H1 (cell line): Measurements from ENCODE around the gene ATP13A3. TPM values are rescaled to one million over a fixed set of nuclear protein-coding genes. Genes with fewer than 3 reads are reported as not detected.

ENCODE experiments used
- CTCF ChIA-PET: fragments of 300-600 bp; sonication (Branson Sonifier 250); formaldehyde crosslinking; loops from one replicate; lab custom pipeline; 2021; ENCODE audit not compliant: partially characterized antibody; lab: Charles Lee
- POLR2A ChIA-PET: fragments of 300-600 bp; sonication (Branson Sonifier 250); formaldehyde crosslinking; loops from one replicate; lab custom pipeline; 2021; ENCODE audit warnings: inconsistent platforms; ENCODE audit not compliant: partially characterized antibody; lab: Charles Lee
- DNase-seq, 2 experiments: peaks; one replicate each; pipeline versions ENCODE4 v3.0.0 to v3.0.0-alpha.2; 2010 to 2022; ENCODE audit warnings: low spot score in 2 of 2, low read depth in 1 of 2, mixed read lengths in 1 of 2
- FAIRE-seq: peaks from 2 replicates; lab custom pipeline; 2011; peaks lifted over from hg19 to GRCh38; lab: Jason Lieb, UNC
- H2AFZ ChIP-seq: 2 replicates; pipeline ENCODE4 v1.8.1; 2012; ENCODE audit warnings: low read length, inconsistent platforms
- H2AK5ac ChIP-seq: 2 replicates; pipeline ENCODE4 v1.6.1; 2013; ENCODE audit warnings: low read depth, low read length
- H2BK120ac ChIP-seq: replicated peaks from 2 replicates; pipeline ENCODE3; 2013; ENCODE audit warnings: low read depth, low read length, inconsistent platforms
- H2BK12ac ChIP-seq: 2 replicates; pipeline ENCODE4 v1.6.1; 2013; ENCODE audit warnings: low read depth, low read length
- H2BK15ac ChIP-seq: 2 replicates; pipeline ENCODE4 v1.6.1; 2013; ENCODE audit warnings: low read length
- H2BK20ac ChIP-seq: 2 replicates; pipeline ENCODE4 v1.6.1; 2013; ENCODE audit warnings: low read length
- H2BK5ac ChIP-seq: 2 replicates; pipeline ENCODE4 v1.6.1; 2013; ENCODE audit warnings: low read depth, low read length
- H3K14ac ChIP-seq: 2 replicates; pipeline ENCODE4 v1.6.1; 2013; ENCODE audit warnings: inconsistent platforms; ENCODE audit not compliant: insufficient read length
- H3K18ac ChIP-seq: 2 replicates; pipeline ENCODE4 v1.6.1; 2013; ENCODE audit warnings: low read length; ENCODE audit errors: extremely low read depth
- H3K23ac ChIP-seq: 2 replicates; pipeline ENCODE4 v1.6.1; 2013; ENCODE audit warnings: inconsistent platforms; ENCODE audit not compliant: insufficient read length
- H3K23me2 ChIP-seq: 2 replicates; pipeline ENCODE4 v1.6.1; 2013; ENCODE audit warnings: low read depth, low read length
- H3K27ac ChIP-seq: 2 replicates; pipeline ENCODE4 v1.6.1; 2011; ENCODE audit warnings: low read depth, low read length, inconsistent platforms
- H3K27me3 ChIP-seq, 4 experiments: replicated peaks in 1 of 4; 1 replicate in 1 of 4; 2 replicates in 3 of 4; pipeline versions ENCODE4 v1.6.1 to v1.8.1; 2011 to 2013; ENCODE audit warnings: low read length in 3 of 4, mild to moderate bottlenecking in 3 of 4, inconsistent platforms in 2 of 4, mixed read lengths in 2 of 4, moderate library complexity in 1 of 4; ENCODE audit not compliant: control insufficient read depth in 3 of 4, insufficient read depth in 3 of 4; ENCODE audit errors: extremely low read depth in 1 of 4
- H3K36me3 ChIP-seq, 4 experiments: 2 replicates each; pipeline versions ENCODE4 v1.6.1 to v1.8.1; 2011 to 2013; ENCODE audit warnings: mild to moderate bottlenecking in 4 of 4, low read length in 3 of 4, moderate library complexity in 2 of 4, control low read depth in 1 of 4, inconsistent platforms in 1 of 4; ENCODE audit not compliant: insufficient read depth in 4 of 4, control insufficient read depth in 2 of 4
- H3K4ac ChIP-seq: replicated peaks from 2 replicates; pipeline ENCODE3; 2013; ENCODE audit warnings: low read length, low read depth, mixed read lengths, inconsistent platforms; ENCODE audit not compliant: insufficient read length
- H3K4me1 ChIP-seq, 4 experiments: replicated peaks in 1 of 4; 1 replicate in 1 of 4; 2 replicates in 3 of 4; pipeline versions ENCODE4 v1.6.1 to v1.8.1; 2011 to 2013; ENCODE audit warnings: low read length in 3 of 4, inconsistent platforms in 2 of 4, mixed read lengths in 1 of 4; ENCODE audit not compliant: insufficient read depth in 4 of 4, control insufficient read depth in 3 of 4
- H3K4me2 ChIP-seq, 2 experiments: 2 replicates each; pipeline versions ENCODE4 v1.6.1 to v1.8.1; 2011 to 2013; ENCODE audit warnings: low read depth in 2 of 2, low read length in 2 of 2, control low read depth in 1 of 2, inconsistent platforms in 1 of 2, mild to moderate bottlenecking in 1 of 2; ENCODE audit not compliant: insufficient read depth in 1 of 2
- H3K4me3 ChIP-seq, 4 experiments: fragments of 200-600, 300-600 bp in 1 of 4; sonication (generic), shearing (Covaris generic), sonication (Bioruptor Twin) in 1 of 4; 2 replicates each; pipeline versions ENCODE4 v1.5.1 to v1.8.1; 2011 to 2016; ENCODE audit warnings: low read length in 4 of 4, low read depth in 3 of 4, control low read depth in 2 of 4, inconsistent platforms in 2 of 4, mild to moderate bottlenecking in 2 of 4, mixed read lengths in 1 of 4, moderate library complexity in 1 of 4; ENCODE audit not compliant: insufficient read depth in 2 of 4; ENCODE audit errors: extremely low read depth in 1 of 4
- H3K56ac ChIP-seq: replicated peaks from 2 replicates; pipeline ENCODE3; 2013; ENCODE audit warnings: low read depth, mild to moderate bottlenecking, mixed read lengths, low read length, inconsistent platforms; ENCODE audit not compliant: insufficient read length
- H3K79me1 ChIP-seq: 2 replicates; pipeline ENCODE4 v1.6.1; 2013; ENCODE audit warnings: low read depth, low read length, control low read depth
- H3K79me2 ChIP-seq, 2 experiments: 2 replicates each; pipeline versions ENCODE4 v1.6.1 to v1.8.1; 2012 to 2013; ENCODE audit warnings: low read length in 2 of 2, mild to moderate bottlenecking in 2 of 2, inconsistent platforms in 1 of 2; ENCODE audit not compliant: insufficient read depth in 2 of 2, control insufficient read depth in 1 of 2
- H3K9ac ChIP-seq, 4 experiments: replicated peaks in 1 of 4; 1 replicate in 1 of 4; 2 replicates in 3 of 4; pipeline versions ENCODE4 v1.6.1 to v1.8.1; 2011 to 2013; ENCODE audit warnings: low read depth in 3 of 4, low read length in 3 of 4, control low read depth in 2 of 4, mild to moderate bottlenecking in 2 of 4, moderate library complexity in 2 of 4, inconsistent platforms in 1 of 4; ENCODE audit errors: extremely low read depth in 1 of 4
- H3K9me3 ChIP-seq, 2 experiments: 2 replicates each; pipeline versions ENCODE4 v1.6.1 to v1.8.1; 2012 to 2013; ENCODE audit warnings: mild to moderate bottlenecking in 2 of 2, moderate library complexity in 2 of 2, control low read depth in 1 of 2, inconsistent platforms in 1 of 2, low read depth in 1 of 2, low read length in 1 of 2, mixed read lengths in 1 of 2; ENCODE audit not compliant: insufficient read depth in 2 of 2
- H4K20me1 ChIP-seq, 2 experiments: replicated peaks in 1 of 2; 2 replicates each; pipeline versions ENCODE3 to v1.8.1; 2011 to 2013; ENCODE audit warnings: inconsistent platforms in 2 of 2, low read length in 2 of 2, mild to moderate bottlenecking in 1 of 2; ENCODE audit not compliant: insufficient read depth in 2 of 2, control insufficient read depth in 1 of 2
- H4K5ac ChIP-seq: 2 replicates; pipeline ENCODE4 v1.6.1; 2013; ENCODE audit warnings: low read length, low read depth, mixed read lengths, inconsistent platforms; ENCODE audit not compliant: insufficient read length
- H4K8ac ChIP-seq: 2 replicates; pipeline ENCODE4 v1.8.0; 2013; ENCODE audit warnings: mild to moderate bottlenecking, moderate library complexity, low read length, inconsistent platforms; ENCODE audit not compliant: insufficient read depth; ENCODE audit errors: extremely low read depth
- H4K91ac ChIP-seq: replicated peaks from 2 replicates; pipeline ENCODE3; 2013; ENCODE audit warnings: low read length, mixed read lengths, inconsistent platforms; ENCODE audit not compliant: insufficient read length
- BRCA1 ChIP-seq: IDR thresholded peaks from 2 replicates; pipeline ENCODE4 v1.6.1; 2012; ENCODE audit warnings: low read depth, low read length, improper control_type of control experiment
- MAFK ChIP-seq: IDR thresholded peaks from 2 replicates; pipeline ENCODE4 v1.6.1; 2012; ENCODE audit warnings: low read depth, mild to moderate bottlenecking, improper control_type of control experiment, low read length
- WGBS, 2 experiments: shearing (Covaris generic) in 1 of 2; methylation state at CpG; one replicate each; pipeline versions ENCODE4 v1.1.6 to v1.1.7; 2013 to 2015; ENCODE audit warnings: low lambda C conversion rate in 2 of 2, mixed read lengths in 2 of 2, inconsistent platforms in 1 of 2, low coverage in 1 of 2, missing lambda C conversion rate in 1 of 2; ENCODE audit not compliant: insufficient replicate concordance in 2 of 2, insufficient coverage in 1 of 2, insufficient read length in 1 of 2; ENCODE audit errors: extremely low coverage in 1 of 2, missing lambda C conversion rate in 1 of 2; 5-methylcytosine and 5-hydroxymethylcytosine counted together
- polyA plus RNA-seq, 7 experiments: library from polyadenylated mRNA; depleted of rRNA in 3 of 7; stranded (reverse) in 5 of 7; unstranded in 2 of 7; fragments of >200 nt in 5 of 7; fragments of 200-250 nt in 2 of 7; gene quantifications; 1 replicate in 5 of 7; 2 replicates in 1 of 7; 4 replicates in 1 of 7; pipeline versions ENCODE4 v1.2.1 to v1.2.3, GENCODE V29; 2011 to 2013; ENCODE audit warnings: missing spikeins in 2 of 7, mixed read lengths in 2 of 7
- total RNA-seq: library from RNA; stranded (reverse); fragmentation: NEBNext Ultra II Directional; extraction: Animal tissue kit (Norgen Biotek cat#: 25700); gene quantifications from 2 replicates; pipeline ENCODE4 v1.2.1, GENCODE V29; 2021

ATP13A3 gene
- total and polyA plus RNA-seq, 2 of the 8 experiments (the other 6 are each of a cell fraction or from before 2014, with no cell fraction given): 18.6 to 92.2 TPM

DNA sequence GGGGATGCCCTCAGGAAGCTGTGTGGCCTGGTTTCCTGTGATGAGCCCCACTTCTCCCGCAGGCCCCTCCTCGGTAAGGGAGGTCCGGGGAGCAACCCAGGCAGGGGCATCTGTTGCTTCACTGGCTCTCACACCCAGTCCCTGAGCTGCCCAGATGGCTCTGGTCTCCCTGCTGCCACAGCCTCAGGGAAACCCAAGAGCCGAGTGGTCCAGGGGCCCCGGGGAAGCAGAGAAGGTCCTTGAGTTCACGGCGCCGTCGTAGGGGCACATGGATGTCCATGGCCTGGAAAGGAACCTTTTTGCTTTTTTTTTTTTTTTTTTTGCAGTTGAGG lies 103.9 kb downstream of the ATP13A3 start:
- no peak overlapping the region for H3K27ac ChIP-seq
- no peak overlapping the region for H2BK20ac ChIP-seq
- H2AFZ ChIP-seq: no peak overlapping the region
- no peak overlapping the region; a peak in 1 of 8 replicates for H3K4me3 ChIP-seq
- peak in 1 of 2 experiments; percentile 53 for DNase-seq
- H3K9ac ChIP-seq: no peak overlapping the region
- no peak overlapping the region for H2BK12ac ChIP-seq
- no peak overlapping the region for H3K18ac ChIP-seq
- H3K79me2 ChIP-seq: no peaks in the 10 kb centered on the region
- H3K23me2 ChIP-seq: no peaks in the 10 kb centered on the region
- H3K36me3 ChIP-seq: no peaks in the 10 kb centered on the region
- no peak overlapping the region for H4K5ac ChIP-seq
- no peak overlapping the region for H2BK5ac ChIP-seq
- no peak overlapping the region for H3K23ac ChIP-seq
- H2BK120ac ChIP-seq: no peak overlapping the region
- CTCF ChIA-PET: interaction anchor here (0.6 to 1.8 kb wide), 6 partner anchors 12 to 581 kb away, joined by 3 to 6 read pairs (median 4); no protein-coding TSS in a partner anchor
- WGBS, 2 experiments: 97% methylated on average over 9 of the region's 9 CpGs; no CpG with 5 or more reads in 1 of the 2 experiments
- H4K20me1 ChIP-seq: no peaks in the 10 kb centered on the region
- no peak overlapping the region for H2BK15ac ChIP-seq
- no peak overlapping the region for H3K4ac ChIP-seq
- no peak overlapping the region for H3K4me2 ChIP-seq
- H3K4me1 ChIP-seq: peaks cover 0 to 10% (median 6%) of the 10 kb centered on the region in 4 experiments; a peak in 6 of 7 replicates
- H3K9me3 ChIP-seq: no peaks in the 10 kb centered on the region
- no peak overlapping the region for H3K56ac ChIP-seq
- H4K91ac ChIP-seq: no peak overlapping the region
- POLR2A ChIA-PET: interaction anchor here (0.9 to 2.0 kb wide), 3 partner anchors 12 to 19 kb away, joined by 3 to 8 read pairs (median 6); partner anchors contain the start of gene LRRC15
- H4K8ac ChIP-seq: no peak overlapping the region
- no peak overlapping the region for H2AK5ac ChIP-seq
- no peaks in the 10 kb centered on the region; a peak in 1 of 7 replicates for H3K27me3 ChIP-seq
- H3K79me1 ChIP-seq: no peaks in the 10 kb centered on the region
- FAIRE-seq: no peak
- no peak overlapping the region for H3K14ac ChIP-seq
- no peak for TF ChIP-seq BRCA1
- no peak for TF ChIP-seq MAFK
